ENCODE results near the gene ACTR3. TPM values are rescaled to one million over a fixed set of nuclear protein-coding genes. Genes with fewer than 3 reads are reported as not detected.
"Not testable (repeated sequence)": the region's sequence is repeated elsewhere in the genome, so short reads cannot be mapped to it uniquely, and the experiment has no call there.

The ACTR3 gene
- total and polyA plus RNA-seq, 2 of the 8 experiments (the other 6 are each of a cell fraction or from before 2014, with no cell fraction given), result 51.7 to 184 TPM

GRCh38 chr2:113845796-113846195, 44.1 kb upstream of the ACTR3 start:
- POLR2A ChIA-PET (ENCODE audit: partially characterized antibody); H3K79me2 ChIP-seq (ENCODE audit: control insufficient read depth in 1 of 2, insufficient read depth in 2 of 2, low read length in 2 of 2); H3K56ac ChIP-seq (replicated peaks; ENCODE audit: insufficient read length, low read depth, low read length); H2BK5ac ChIP-seq (ENCODE audit: low read depth, low read length); H4K91ac ChIP-seq (replicated peaks; ENCODE audit: insufficient read length, low read length); H2BK20ac ChIP-seq (ENCODE audit: low read length); H3K36me3 ChIP-seq (ENCODE audit: control insufficient read depth in 2 of 4, insufficient read depth in 4 of 4, low read length in 3 of 4); H4K20me1 ChIP-seq (replicated peaks in 1 of 2; ENCODE audit: control insufficient read depth in 1 of 2, insufficient read depth in 2 of 2, low read length in 2 of 2); H2BK12ac ChIP-seq (ENCODE audit: low read depth, low read length); H2AFZ ChIP-seq (ENCODE audit: low read length); H3K23me2 ChIP-seq (ENCODE audit: low read depth, low read length); H3K4me1 ChIP-seq (replicated peaks in 1 of 4; ENCODE audit: control insufficient read depth in 3 of 4, insufficient read depth in 4 of 4, low read length in 3 of 4); H2AK5ac ChIP-seq (ENCODE audit: low read depth, low read length); H2BK120ac ChIP-seq (replicated peaks; ENCODE audit: low read depth, low read length); H3K14ac ChIP-seq (ENCODE audit: insufficient read length); H3K9ac ChIP-seq (replicated peaks in 1 of 4; ENCODE audit: extremely low read depth in 1 of 4, low read depth in 3 of 4, low read length in 3 of 4); H2BK15ac ChIP-seq (ENCODE audit: low read length); H4K5ac ChIP-seq (ENCODE audit: insufficient read length, low read depth, low read length); H3K4me3 ChIP-seq (ENCODE audit: extremely low read depth in 1 of 4, insufficient read depth in 2 of 4, low read depth in 3 of 4, low read length in 4 of 4); H3K27me3 ChIP-seq (replicated peaks in 1 of 4; ENCODE audit: control insufficient read depth in 3 of 4, extremely low read depth in 1 of 4, insufficient read depth in 3 of 4, low read length in 3 of 4); H3K27ac ChIP-seq (ENCODE audit: low read depth, low read length); FAIRE-seq; H4K8ac ChIP-seq (ENCODE audit: extremely low read depth, insufficient read depth, low read length); H3K4ac ChIP-seq (replicated peaks; ENCODE audit: insufficient read length, low read depth, low read length); H3K23ac ChIP-seq (ENCODE audit: insufficient read length); H3K9me3 ChIP-seq (ENCODE audit: insufficient read depth in 2 of 2, low read depth in 1 of 2, low read length in 1 of 2); H3K4me2 ChIP-seq (ENCODE audit: insufficient read depth in 1 of 2, low read depth in 2 of 2, low read length in 2 of 2); H3K18ac ChIP-seq (ENCODE audit: extremely low read depth, low read length); DNase-seq (ENCODE audit: low read depth in 1 of 2, low spot score in 2 of 2); H3K79me1 ChIP-seq (ENCODE audit: low read depth, low read length): not testable (repeated sequence)
- CTCF ChIA-PET (ENCODE audit: partially characterized antibody), result interaction anchor here (1.8 kb wide), 1 partner anchor 15 kb away, joined by 4 read pairs; no protein-coding TSS in a partner anchor
- 93% methylated on average over 4 of the region's 4 CpGs; no CpG with 5 or more reads in 1 of the 2 experiments for WGBS, 2 experiments (ENCODE audit: extremely low coverage in 1 of 2, insufficient coverage in 1 of 2, insufficient read length in 1 of 2, insufficient replicate concordance in 2 of 2, low coverage in 1 of 2, low lambda C conversion rate in 2 of 2, missing lambda C conversion rate in 1 of 2)
